CD4-positive, alpha-beta T cell treated with Interleukin-4 for 4 hours (primary cell): ENCODE data around the gene C20orf141.
"Not testable (repeated sequence)": the region's sequence is repeated elsewhere in the genome, so short reads cannot be mapped to it uniquely, and the experiment has no call there.

Source experiments
- DNase-seq: peaks from one replicate; pipeline ENCODE4 v3.0.0-alpha.2; 2020

The C20orf141 gene

DNA sequence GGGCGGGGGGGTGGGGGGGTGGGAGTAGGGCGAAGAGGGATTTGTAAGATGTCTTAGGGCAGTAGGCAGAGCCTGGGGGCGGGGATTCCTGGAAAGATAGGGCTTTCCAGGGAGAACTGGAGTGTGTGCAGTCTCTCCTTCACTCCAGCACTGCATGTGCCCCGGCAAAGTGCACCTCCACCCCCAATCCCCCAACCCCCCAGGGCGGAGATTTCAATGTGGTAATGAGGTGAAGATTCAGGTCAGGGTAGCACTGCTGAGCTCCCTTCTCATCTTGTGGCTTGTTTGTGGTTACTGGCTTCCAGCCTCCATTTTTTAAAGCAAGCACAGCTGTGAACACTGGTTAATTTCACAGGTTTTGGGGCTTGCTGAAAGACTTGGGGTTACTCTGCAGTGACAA is 7.3 kb downstream of the C20orf141 start:
- DNase-seq, result peak; percentile 51

DNA sequence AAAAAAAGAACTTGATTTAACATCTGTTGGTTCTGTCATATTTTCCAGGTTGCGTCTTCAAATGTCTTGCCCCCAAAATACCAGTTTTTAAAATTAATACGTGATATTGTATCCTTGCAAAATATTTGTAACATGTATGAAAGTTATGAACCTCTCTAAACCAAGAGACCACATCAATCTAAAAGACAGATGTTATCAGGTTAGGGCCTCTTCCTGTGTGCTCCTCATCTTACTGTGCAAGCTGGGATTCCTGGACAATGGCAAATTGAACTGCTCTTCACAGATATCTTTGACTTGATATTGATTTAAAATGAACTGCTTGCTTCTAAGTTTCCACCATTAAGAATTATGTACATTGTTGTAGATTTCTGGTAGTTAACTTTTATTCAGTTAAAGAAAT is 11.0 kb downstream of the C20orf141 start:
- DNase-seq, result no peak

GRCh38 chr20:2826655-2827054 is 11.9 kb downstream of the C20orf141 start:
- no peak for DNase-seq

- no peak for DNase-seq
Measured at GRCh38 chr20:2829376-2829775, 14.6 kb downstream of the C20orf141 start.

DNA sequence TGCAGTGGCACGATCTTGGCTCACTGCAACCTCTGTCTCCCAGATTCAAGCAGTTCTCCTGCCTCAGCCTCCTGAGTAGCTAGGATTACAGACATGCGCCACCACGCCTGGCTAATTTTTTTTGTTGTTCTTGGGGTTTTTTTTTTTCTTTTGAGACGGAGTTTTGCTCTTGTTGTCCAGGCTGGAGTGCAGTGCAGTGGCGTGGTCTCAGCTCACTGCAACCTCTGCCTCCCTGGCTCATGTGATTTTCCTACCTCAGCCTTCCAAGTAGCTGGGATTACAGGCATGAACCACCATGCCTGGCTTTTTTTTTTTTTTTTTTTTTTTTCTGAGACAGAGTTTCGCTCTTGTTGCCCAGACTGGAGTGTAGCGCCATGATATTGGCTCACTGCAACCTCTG is 16.4 kb downstream of the C20orf141 start:
- not testable (repeated sequence) for DNase-seq

DNA sequence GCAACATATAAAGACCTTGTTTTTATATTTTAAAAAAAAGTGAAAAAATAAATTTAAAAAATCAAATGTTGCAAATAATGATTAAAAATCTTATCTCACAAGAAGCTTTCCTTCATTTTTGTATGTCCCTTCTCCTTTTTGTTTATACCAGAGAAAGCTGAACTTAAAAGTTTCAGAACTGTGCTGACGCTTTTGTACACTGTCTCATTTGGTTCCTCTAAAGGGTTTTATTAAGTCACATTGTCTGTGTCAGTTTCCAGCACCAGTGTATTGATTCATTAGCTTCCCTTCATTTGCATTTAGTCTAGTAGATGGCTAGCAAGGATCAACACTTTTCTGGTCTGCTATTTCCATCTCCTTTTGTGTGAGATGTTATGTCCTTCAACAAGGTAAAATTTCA is 19.0 kb downstream of the C20orf141 start:
- DNase-seq, result no peak

- DNase-seq, result no peak
Measured at GRCh38 chr20:2834401-2835110, 19.8 kb downstream of the C20orf141 start.

DNA sequence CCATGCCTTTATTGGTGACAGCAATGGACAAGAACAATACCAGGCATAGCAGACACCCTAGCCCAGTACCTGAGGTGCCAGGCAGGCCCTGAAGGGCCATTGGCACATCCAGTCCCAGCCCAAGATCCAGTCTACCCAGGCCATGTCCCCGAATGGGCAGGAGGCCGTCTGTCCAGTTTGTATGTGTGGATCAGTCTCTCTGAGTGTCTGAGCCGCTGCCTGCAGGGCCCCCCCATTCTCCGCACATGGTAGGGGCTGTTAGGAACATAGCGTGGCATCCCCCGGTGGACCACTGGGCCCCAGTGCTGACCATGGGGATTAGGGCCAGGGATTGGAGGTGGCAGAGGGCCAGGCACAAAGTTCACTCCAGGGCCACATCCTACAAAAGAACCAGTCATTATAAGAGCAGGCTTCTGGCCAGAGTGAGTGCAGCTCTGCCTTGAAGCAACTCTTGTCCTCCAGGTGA is 20.6 kb downstream of the C20orf141 start:
- DNase-seq, result no peak

DNA sequence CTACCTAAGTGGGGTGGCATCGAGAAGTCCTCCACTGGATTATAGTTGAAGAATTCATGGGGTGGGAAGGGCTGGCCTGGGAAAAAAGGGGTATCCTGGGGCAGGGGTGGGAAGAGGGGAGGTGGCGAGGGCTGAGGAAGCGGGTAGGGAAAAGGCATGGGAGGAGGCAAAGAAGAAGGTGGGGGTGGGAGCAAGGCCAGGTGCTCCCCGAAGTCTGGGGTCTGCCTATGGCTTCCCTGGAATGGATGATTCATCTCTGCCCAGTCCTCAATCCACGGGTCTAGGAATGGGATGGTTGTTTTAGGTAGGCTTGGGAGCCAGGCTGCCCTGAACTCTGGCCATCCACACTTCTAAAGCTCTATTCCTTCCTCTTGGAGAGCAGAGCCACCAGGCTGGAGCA is 21.2 kb downstream of the C20orf141 start:
- DNase-seq, result no peak

DNA sequence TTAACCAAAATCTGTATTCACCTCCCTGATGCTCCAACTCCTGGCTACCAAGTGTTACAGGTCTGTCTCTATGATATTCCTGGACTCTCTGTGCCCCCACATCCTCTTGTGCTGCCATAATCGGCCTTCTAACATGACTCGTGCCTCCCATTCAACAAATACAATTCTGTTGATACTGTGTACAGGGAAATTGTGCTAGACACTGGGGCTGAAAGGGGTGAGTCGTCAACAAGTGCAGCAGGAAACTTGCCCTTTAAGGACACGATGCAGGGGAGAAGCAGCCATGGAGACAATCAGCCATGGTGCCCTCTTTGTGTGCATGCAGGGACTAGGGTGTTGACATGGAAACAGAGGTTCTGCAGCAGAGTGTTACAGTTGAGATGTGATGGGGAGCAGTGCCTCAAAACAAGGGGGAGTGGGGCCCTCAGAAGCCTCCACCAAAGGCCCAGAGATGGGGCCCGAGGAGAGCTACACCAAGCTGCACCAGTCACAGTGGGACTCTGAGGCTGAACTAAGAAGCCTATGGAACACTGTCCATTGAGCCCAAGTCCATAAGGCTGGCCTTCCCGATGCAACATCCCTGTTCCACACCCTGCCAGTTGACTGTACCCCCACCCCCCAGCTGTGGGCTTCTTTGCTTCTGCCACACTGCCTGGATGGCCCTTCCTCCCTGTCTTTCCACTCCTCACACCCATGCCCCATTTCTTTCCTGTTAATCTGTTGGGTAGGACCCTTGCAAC is 22.6 kb downstream of the C20orf141 start:
- no peak for DNase-seq

- DNase-seq, result no peak
Measured at GRCh38 chr20:2838170-2838797, 23.5 kb downstream of the C20orf141 start.

DNA sequence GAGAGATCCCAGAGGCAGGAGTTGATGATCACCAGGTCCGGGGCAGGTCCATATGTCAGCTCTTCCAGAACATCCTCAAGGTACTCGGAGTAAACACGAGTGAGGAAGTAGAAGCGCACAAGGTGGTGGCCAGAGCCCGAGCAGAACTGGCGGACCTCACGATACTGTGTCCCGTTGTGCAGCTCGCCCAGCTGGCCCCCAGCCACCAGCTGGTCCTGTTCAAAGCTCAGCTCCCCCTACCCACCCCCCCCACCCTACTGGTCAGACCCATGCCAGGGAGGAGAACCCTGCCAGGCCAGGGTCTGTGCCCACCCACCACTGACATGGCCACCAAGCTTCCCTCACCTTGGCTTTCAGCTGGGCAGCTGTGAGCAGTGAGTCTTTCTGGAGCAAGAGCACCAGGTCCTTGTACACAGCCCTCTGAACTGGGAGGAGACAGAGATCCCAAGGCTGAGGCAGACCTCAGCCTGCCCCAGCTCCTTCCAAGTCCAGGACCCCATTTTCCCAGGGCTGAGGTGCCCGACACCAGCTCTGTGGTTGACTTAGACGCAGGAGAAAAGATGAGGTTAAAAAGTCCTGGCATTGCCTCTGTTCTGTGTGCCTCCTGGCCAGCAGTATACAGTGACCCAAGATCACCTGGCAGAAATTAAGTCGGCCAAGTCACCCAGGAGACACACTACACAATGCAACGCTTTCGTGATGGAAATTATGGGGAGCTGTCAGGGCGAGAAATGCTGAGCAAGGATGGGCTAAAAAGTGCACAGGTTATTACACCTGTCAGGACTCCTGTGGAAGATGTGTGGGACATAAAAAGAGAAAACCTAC is 24.3 kb downstream of the C20orf141 start:
- no peak for DNase-seq

DNA sequence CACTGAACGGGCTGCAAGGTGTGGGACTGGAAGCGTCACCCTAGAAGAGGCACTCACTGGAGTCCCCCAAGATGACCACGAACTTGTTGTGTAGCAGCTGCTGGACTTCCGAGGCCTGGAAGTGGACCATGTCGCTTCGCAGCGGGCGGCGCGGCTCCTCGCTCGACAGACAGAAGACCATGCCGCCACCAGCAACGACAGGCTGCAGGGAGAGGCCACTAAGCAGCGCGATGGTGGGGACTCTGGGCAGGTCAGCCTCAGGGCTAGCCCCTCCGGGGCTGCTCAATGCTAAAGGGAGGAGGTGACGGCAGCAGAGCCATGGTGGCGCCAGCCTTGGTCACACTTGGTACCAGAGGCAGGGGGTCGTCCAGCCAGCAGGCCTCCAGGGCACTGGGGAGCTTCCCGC is 24.9 kb downstream of the C20orf141 start:
- no peak for DNase-seq

GRCh38 chr20:2840138-2840966 is 25.6 kb downstream of the C20orf141 start, which contains the start of the genes PCED1A and VPS16:
TSS of gene PCED1A (minus strand) at chr20:2840655. CDS start at chr20:2839912, 743 bp downstream.
TSS of gene VPS16 (plus strand) at chr20:2840745. CDS start at chr20:2840775, 30 bp downstream.
- DNase-seq, result peak; percentile 87

DNA sequence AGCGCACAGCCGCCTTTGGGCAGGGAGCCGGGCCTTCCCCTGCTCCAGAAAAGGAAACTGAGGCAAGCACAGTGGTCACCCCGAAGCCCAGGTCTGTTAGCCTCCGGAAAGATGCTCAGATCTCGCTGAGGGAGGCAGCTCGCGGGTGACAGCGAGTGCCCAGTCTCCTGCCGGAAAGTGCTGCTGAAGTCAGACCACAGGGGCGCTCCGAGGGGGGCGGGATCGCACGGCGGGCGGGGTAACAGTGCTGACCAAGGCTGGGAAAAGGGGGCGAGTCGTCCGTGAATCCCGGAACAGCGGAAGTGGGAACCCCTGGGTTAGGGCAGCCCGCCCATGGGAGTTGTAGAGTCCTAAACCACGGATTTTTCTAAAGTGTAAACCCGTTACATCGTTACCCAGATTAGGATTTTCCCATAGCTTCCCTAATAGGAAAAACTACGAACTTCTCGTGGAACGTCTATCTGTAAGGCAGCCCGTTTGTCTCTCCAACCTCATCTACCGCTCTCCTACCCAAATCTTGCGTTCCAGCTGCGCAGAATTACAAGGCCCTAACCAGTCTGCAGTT is 26.3 kb downstream of the C20orf141 start:
- DNase-seq, result peak; percentile 12

- no peak for DNase-seq
Measured at GRCh38 chr20:2845607-2846006, 30.8 kb downstream of the C20orf141 start.

DNA sequence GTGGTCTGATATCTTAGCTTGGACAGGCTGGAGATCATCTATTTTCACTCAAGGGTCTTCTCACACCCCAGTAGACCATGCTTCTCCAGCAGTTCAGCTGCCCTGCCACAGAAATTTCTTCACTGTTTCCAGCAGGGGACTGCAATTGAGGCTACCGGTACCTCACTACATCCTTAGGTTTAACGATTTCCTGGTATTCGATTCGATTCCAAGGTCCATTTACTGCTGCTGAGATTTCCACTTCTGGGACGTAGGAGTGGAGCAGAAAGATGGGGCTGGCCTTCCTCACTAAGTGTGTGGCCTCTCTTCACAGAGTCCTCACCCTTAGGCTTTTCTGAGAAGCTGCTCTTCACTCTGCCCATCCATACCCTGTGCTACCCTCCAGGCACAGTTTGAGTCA is 31.9 kb downstream of the C20orf141 start:
- no peak for DNase-seq

DNA sequence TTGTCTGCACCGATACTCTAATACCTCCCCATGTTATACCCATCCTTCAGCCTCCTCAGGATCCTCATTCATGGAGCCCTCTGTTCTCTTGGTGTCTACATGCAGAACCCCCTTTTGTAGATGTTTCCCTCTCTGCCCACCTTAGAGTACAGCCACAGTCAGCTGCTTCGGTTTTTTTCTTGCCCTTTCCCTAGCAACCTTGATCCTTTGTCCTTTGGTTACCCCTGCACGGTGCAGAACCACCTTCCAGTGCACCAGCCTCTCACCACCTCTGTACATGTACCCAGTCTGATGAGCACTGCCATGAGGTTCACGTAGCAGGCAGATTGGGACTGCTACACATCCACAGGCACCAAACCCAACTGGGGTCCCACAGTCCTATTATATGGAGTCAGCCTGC is 33.0 kb downstream of the C20orf141 start:
- no peak for DNase-seq

- no peak for DNase-seq
Measured at GRCh38 chr20:2849529-2849928, 34.7 kb downstream of the C20orf141 start.

DNA sequence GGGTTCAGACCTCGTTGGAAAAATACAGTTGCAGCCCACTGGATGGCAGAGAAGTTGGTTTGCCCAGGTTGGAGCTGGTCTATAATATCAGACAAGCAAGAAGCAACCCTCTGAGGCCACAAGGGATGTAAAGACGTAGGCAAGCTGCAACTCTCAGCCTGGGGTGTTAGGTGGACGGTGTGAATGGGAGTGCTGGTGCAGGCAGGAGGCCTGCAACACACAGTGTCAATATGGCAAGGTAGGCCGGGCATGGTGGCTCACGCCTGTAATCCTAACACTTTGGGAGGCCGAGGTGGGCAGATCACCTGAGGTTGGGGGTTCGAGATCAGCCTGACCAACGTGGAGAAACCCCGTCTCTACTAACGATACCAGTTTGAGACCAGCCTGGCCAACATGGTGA is 36.3 kb downstream of the C20orf141 start:
- no peak for DNase-seq

- no peak for DNase-seq
Measured at GRCh38 chr20:2858591-2858990, 43.8 kb downstream of the C20orf141 start.
